GM15510 (cell line): Measurements from ENCODE around the gene FMO4.

Experiments
- POLR2A ChIP-seq: IDR thresholded peaks from 3 replicates; pipeline ENCODE4 v1.6.1; 2011; ENCODE audit warnings: borderline replicate concordance; ENCODE audit not compliant: insufficient read length; ENCODE audit errors: extremely low read depth

FMO4 gene

GRCh38 chr1:171313835-171314320 lies at the start of gene FMO4:
Gene FMO4 (plus strand): TSS chr1:171314183. CDS start chr1:171319826, 5,643 bp downstream.
- TF ChIP-seq POLR2A: no peak

GRCh38 chr1:171265686-171266085 lies 48.3 kb upstream of the FMO4 start:
- no peak for TF ChIP-seq POLR2A

GRCh38 chr1:171266930-171267329 lies 47.1 kb upstream of the FMO4 start:
- no peak for TF ChIP-seq POLR2A

- TF ChIP-seq POLR2A: no peak
Observed at GRCh38 chr1:171267391-171267790, 46.6 kb upstream of the FMO4 start.

- TF ChIP-seq POLR2A: no peak
Observed at GRCh38 chr1:171270806-171271205, 43.2 kb upstream of the FMO4 start.

- no peak for TF ChIP-seq POLR2A
Observed at GRCh38 chr1:171277534-171277933, 36.4 kb upstream of the FMO4 start.

- no peak for TF ChIP-seq POLR2A
Observed at GRCh38 chr1:171279234-171279633, 34.7 kb upstream of the FMO4 start.

GRCh38 chr1:171279678-171280077 lies 34.3 kb upstream of the FMO4 start:
- TF ChIP-seq POLR2A: no peak

- TF ChIP-seq POLR2A: no peak
Observed at GRCh38 chr1:171280599-171280998, 33.4 kb upstream of the FMO4 start.

GRCh38 chr1:171286032-171286705 lies 27.8 kb upstream of the FMO4 start:
- TF ChIP-seq POLR2A: no peak

GRCh38 chr1:171290621-171291020 lies 23.4 kb upstream of the FMO4 start:
- no peak for TF ChIP-seq POLR2A

- TF ChIP-seq POLR2A: no peak
Observed at GRCh38 chr1:171292799-171293198, 21.2 kb upstream of the FMO4 start.

GRCh38 chr1:171295821-171296220 lies 18.2 kb upstream of the FMO4 start:
- no peak for TF ChIP-seq POLR2A

- no peak for TF ChIP-seq POLR2A
Observed at GRCh38 chr1:171296897-171297296, 17.1 kb upstream of the FMO4 start.

GRCh38 chr1:171298696-171299095 lies 15.3 kb upstream of the FMO4 start:
- TF ChIP-seq POLR2A: no peak

GRCh38 chr1:171299342-171299741 lies 14.6 kb upstream of the FMO4 start:
- no peak for TF ChIP-seq POLR2A
